ENCODE measurements around the gene EGFL7. TPM values are rescaled to one million over a fixed set of nuclear protein-coding genes. Genes with fewer than 3 reads are reported as not detected.

Gene EGFL7
- total and polyA plus RNA-seq, 2 of the 13 experiments (the other 11 are each of a cell fraction or from before 2014, with no cell fraction given), result 0.20 to 5.1 TPM

DNA sequence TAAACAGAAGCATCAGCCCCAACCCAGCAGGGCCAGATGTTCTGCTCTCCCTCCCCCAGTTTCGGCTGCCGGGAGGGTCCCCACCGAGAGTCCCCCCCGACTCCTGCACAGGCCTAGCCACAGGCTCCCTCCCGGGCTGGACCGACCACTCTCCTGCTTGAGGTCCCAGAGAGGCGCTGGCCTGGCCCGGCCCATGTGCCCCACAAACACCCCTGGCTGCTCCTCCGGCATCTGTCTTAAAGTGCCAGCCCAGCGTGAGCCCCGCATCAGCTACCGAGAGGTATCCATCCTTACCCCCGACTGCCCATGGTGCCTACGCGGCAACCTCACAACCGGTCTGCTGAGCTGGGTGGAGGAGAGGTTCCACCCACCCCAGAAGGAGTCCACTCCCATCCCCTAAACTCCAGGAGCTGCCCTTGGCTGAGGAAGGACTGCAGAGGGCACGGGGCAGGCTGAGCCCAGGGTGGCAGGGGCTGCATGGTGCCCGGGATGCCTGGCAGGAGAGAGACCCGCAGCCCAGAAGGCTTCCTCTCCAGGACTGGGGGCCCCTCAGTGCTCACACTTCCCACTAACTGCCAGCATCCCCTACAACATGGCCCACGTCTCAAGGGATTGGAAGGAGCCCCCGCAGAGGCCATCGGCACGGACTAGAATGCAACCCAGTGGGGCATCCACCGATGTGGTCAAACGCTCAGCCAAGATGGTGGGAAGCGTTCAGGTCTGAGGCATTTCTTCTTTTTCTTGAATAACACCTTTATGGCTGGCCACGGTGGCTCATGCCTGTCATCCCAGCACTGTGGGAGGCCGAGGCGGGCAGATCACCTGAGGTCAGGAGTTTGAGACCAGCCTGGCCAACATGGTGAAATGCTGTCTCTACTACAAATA, 15.6 kb upstream of the EGFL7 start:
- no peak for ATAC-seq
- no peaks in the 10 kb centered on the region for H3K79me2 ChIP-seq (ENCODE audit: insufficient read depth, low read length)
- intact Hi-C loops (cut with micrococcal nuclease; ENCODE audit: unreplicated experiment) (loop anchor here (5.0 kb wide), 1 partner anchor 45 kb away; no protein-coding TSS in a partner anchor), in situ Hi-C loops (cut with HindIII; ENCODE audit: extremely low pct_ligation_motif_present, low pct_unique_long_range_greater_than_20kb) (loop anchor here (25.0 kb wide), 1 partner anchor 310 kb away; the partner anchor contains the start of gene GPSM1)
- 0 out of 2 replicates have a peak, but pooled peaks have one; percentile 21 for TF ChIP-seq SP2 (CRISPR knock-in tag; IDR thresholded peaks at IDR 0.05)
- TF ChIP-seq ZNF138 (CRISPR knock-in tag; IDR thresholded peaks at IDR 0.05; ENCODE audit: low read depth), result no peak
- TF ChIP-seq ZNF564 (CRISPR knock-in tag; IDR thresholded peaks at IDR 0.05), result no peak
- TF ChIP-seq NBN (conservative IDR thresholded peaks at IDR 0.05), result no peak
- no peak for TF ChIP-seq MEIS1 (CRISPR knock-in tag; IDR thresholded peaks at IDR 0.05; ENCODE audit: borderline replicate concordance)
- no peak for TF ChIP-seq RFXAP (CRISPR knock-in tag; IDR thresholded peaks at IDR 0.05; ENCODE audit: borderline replicate concordance)
- no peak for TF ChIP-seq NFIC (IDR thresholded peaks at IDR 0.05; ENCODE audit: low read length)
- no peak for TF ChIP-seq SOX13 (IDR thresholded peaks at IDR 0.05)
- TF ChIP-seq SOX13 (CRISPR knock-in tag; conservative IDR thresholded peaks at IDR 0.05 in 1 of 2, IDR thresholded peaks at IDR 0.05 in 1 of 2), result no peak
- TF ChIP-seq SRSF1 (optimal IDR thresholded peaks at IDR 0.05; ENCODE audit: low read depth, low read length), result peak; percentile 6
- TF ChIP-seq, protein P1, sequence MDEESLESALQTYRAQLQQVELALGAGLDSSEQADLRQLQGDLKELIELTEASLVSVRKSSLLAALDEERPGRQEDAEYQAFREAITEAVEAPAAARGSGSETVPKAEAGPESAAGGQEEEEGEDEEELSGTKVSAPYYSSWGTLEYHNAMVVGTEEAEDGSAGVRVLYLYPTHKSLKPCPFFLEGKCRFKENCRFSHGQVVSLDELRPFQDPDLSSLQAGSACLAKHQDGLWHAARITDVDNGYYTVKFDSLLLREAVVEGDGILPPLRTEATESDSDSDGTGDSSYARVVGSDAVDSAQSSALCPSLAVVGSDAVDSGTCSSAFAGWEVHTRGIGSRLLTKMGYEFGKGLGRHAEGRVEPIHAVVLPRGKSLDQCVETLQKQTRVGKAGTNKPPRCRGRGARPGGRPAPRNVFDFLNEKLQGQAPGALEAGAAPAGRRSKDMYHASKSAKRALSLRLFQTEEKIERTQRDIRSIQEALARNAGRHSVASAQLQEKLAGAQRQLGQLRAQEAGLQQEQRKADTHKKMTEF (CRISPR knock-in tag; IDR thresholded peaks at IDR 0.05), result no peak
- no peak for TF ChIP-seq EZH2 (conservative IDR thresholded peaks at IDR 0.05; ENCODE audit: low read depth, low read length)
- TF ChIP-seq HNRNPL (IDR thresholded peaks at IDR 0.05; ENCODE audit: low read depth, low read length), result peak; percentile 74; the same call in 1 of the 2 replicates
- peaks cover 40% of the 10 kb centered on the region for H3K4me1 ChIP-seq (ENCODE audit: insufficient read depth, low read length)
- no peak for FAIRE-seq
- H3K27me3 ChIP-seq (ENCODE audit: control insufficient read depth in 1 of 2, insufficient read depth in 2 of 2, low read length in 2 of 2), result peaks cover 3 to 34% of the 10 kb centered on the region in 2 experiments
- H3K9me3 ChIP-seq (ENCODE audit: low read length), result no peaks in the 10 kb centered on the region
- no peaks in the 10 kb centered on the region for H3K36me3 ChIP-seq (replicated peaks in 1 of 2; ENCODE audit: control insufficient read depth in 1 of 2, insufficient read depth in 2 of 2, low read length in 2 of 2)
- peak overlapping the region in 1 of 3 experiments; percentile 67; a peak in 1 of 6 replicates for H3K4me3 ChIP-seq (replicated peaks in 1 of 3; ENCODE audit: insufficient read depth in 1 of 3, low read depth in 2 of 3, low read length in 3 of 3)
- no peaks in the 10 kb centered on the region for H4K20me1 ChIP-seq (ENCODE audit: insufficient read depth, low read length)
- DNase-seq (ENCODE audit: low spot score), result no peak
- WGBS (ENCODE audit: low lambda C conversion rate), result 83% methylated on average over 9 of the region's 29 CpGs
- H2AFZ ChIP-seq (ENCODE audit: low read length), result no peak overlapping the region
- peak overlapping the region; percentile 45; the same call in 1 of the 2 replicates for H3K9ac ChIP-seq (ENCODE audit: insufficient read depth, low read depth, low read length)
- H3K27ac ChIP-seq (ENCODE audit: extremely low read length, insufficient read depth, low read length), result no peak overlapping the region
- H3K4me2 ChIP-seq (ENCODE audit: low read depth, low read length), result peak overlapping the region; percentile 88; the same call in 1 of the 2 replicates
- CTCF ChIA-PET (ENCODE audit: low intra/inter-chr PET ratio, low total read pairs), result no interaction called here
- no TSS peak for BruUV-seq (replicated peaks)
- POLR2A ChIA-PET, result no interaction called here

Measured in HepG2 (cell line).